Subcutaneous adipose tissue (tissue), 4 donors: ENCODE measurements around the gene KRTAP10-7. TPM values are rescaled to one million over a fixed set of nuclear protein-coding genes. Genes with fewer than 3 reads are reported as not detected.

Experiments
- CTCF ChIP-seq: fragments of 450-650 bp; IDR thresholded peaks from one replicate; pipeline ENCODE4 v1.5.1; 2016; ENCODE audit warnings: low read depth, mild to moderate bottlenecking, control low read depth, antibody characterized with exemption, moderate library complexity
- total RNA-seq, 4 donors: library from RNA; depleted of rRNA; stranded (reverse); fragments of >200 nt; gene quantifications; one replicate each; pipeline ENCODE4 v1.1.0, GENCODE V29; 2016

KRTAP10-7 gene
- total RNA-seq, 4 donors from 2014 or later: not detected

- TF ChIP-seq CTCF: no peak
Observed at GRCh38 chr21:44650973-44651675, 50.7 kb downstream of the KRTAP10-7 start.

Other genes with a start within 250 kb of the KRTAP10-7 start
- 1 to 10 TPM; 2.9 to 7.0 (median 6.1) TPM for gene TRPM2, start 247.0 kb upstream of the KRTAP10-7 start, total RNA-seq
- 1 to 10 TPM in 3 of 4 donors, under 1 TPM in 1; 0.98 to 4.2 (median 3.0) TPM for gene LRRC3, start 145.1 kb upstream of the KRTAP10-7 start, total RNA-seq
- gene KRTAP10-1, start 60.4 kb upstream of the KRTAP10-7 start, total RNA-seq: not detected
- not detected for gene KRTAP10-2, start 49.1 kb upstream of the KRTAP10-7 start, total RNA-seq
- not detected for gene KRTAP10-3, start 41.8 kb upstream of the KRTAP10-7 start, total RNA-seq
- not detected for gene KRTAP10-4, start 26.9 kb upstream of the KRTAP10-7 start, total RNA-seq
- gene KRTAP10-5, start 20.0 kb upstream of the KRTAP10-7 start, total RNA-seq: not detected
- not detected for gene KRTAP10-6, start 8.1 kb upstream of the KRTAP10-7 start, total RNA-seq
- gene KRTAP10-8, start 11.5 kb downstream of the KRTAP10-7 start, total RNA-seq: not detected
- not detected for gene KRTAP10-9, start 26.5 kb downstream of the KRTAP10-7 start, total RNA-seq
- not detected for gene KRTAP10-10, start 36.8 kb downstream of the KRTAP10-7 start, total RNA-seq
- not detected for gene KRTAP10-11, start 45.8 kb downstream of the KRTAP10-7 start, total RNA-seq
- not detected for gene KRTAP12-4, start 54.1 kb downstream of the KRTAP10-7 start, total RNA-seq
- gene KRTAP12-3, start 57.3 kb downstream of the KRTAP10-7 start, total RNA-seq: not detected
- gene KRTAP12-2, start 66.3 kb downstream of the KRTAP10-7 start, total RNA-seq: not detected
- gene KRTAP12-1, start 81.6 kb downstream of the KRTAP10-7 start, total RNA-seq: not detected
- not detected for gene KRTAP10-12, start 96.6 kb downstream of the KRTAP10-7 start, total RNA-seq
- not detected for gene TSPEAR, start 111.0 kb downstream of the KRTAP10-7 start, total RNA-seq
- gene UBE2G2, start 201.2 kb downstream of the KRTAP10-7 start, total RNA-seq: 100 to 1,000 TPM in 2 of 4 donors, 10 to 100 TPM in 2; 64.4 to 144 (median 100) TPM
- gene SUMO3, start 217.5 kb downstream of the KRTAP10-7 start, total RNA-seq: 10 to 100 TPM; 41.3 to 77.0 (median 59.4) TPM